ENCODE measurements around the gene ASAP3. TPM values are rescaled to one million over a fixed set of nuclear protein-coding genes. Genes with fewer than 3 reads are reported as not detected.

ASAP3 gene
- total and polyA plus RNA-seq, 2 experiments from 2014 or later: 28.0 to 98.2 TPM

- TF ChIP-seq ZNF462 (CRISPR knock-in tag; IDR thresholded peaks at IDR 0.05): no peak
- TF ChIP-seq POLR2AphosphoS5 (IDR thresholded peaks at IDR 0.05; ENCODE audit: low read depth): no peak
- no peak for TF ChIP-seq NANOG (IDR thresholded peaks at IDR 0.05; ENCODE audit: borderline replicate concordance)
- no peak for TF ChIP-seq CREB1 (CRISPR knock-in tag; IDR thresholded peaks at IDR 0.05; ENCODE audit: low read depth)
Measured at GRCh38 chr1:23477359-23478144, 6.4 kb downstream of the ASAP3 start (continued).

- DNase-seq (ENCODE audit: low spot score): no peak
- H3K9me2 ChIP-seq (ENCODE audit: insufficient read depth): no peaks in the 10 kb centered on the region
- H3K4me1 Mint-ChIP-seq: peaks cover 21% of the 10 kb centered on the region
- peaks cover 4% of the 10 kb centered on the region for H3K27me3 Mint-ChIP-seq (ENCODE audit: insufficient read depth, low read depth, poor library complexity)
- H3K36me3 ChIP-seq (ENCODE audit: insufficient read depth): no peaks in the 10 kb centered on the region
- ATAC-seq: no peak
- H3K9me3 Mint-ChIP-seq: no peaks in the 10 kb centered on the region
- H3K4me3 ChIP-seq: no peak overlapping the region
- H3K4me1 ChIP-seq (ENCODE audit: insufficient read depth): peaks cover 22% of the 10 kb centered on the region
- no peak overlapping the region for H3K27ac ChIP-seq (ENCODE audit: low read depth)
- H3K27ac Mint-ChIP-seq: no peak overlapping the region
- H4K20me1 ChIP-seq (replicated peaks; ENCODE audit: insufficient read depth): peaks cover 72% of the 10 kb centered on the region
- H3K4me2 ChIP-seq: no peak overlapping the region
- no peaks in the 10 kb centered on the region for H3F3A ChIP-seq (replicated peaks; ENCODE audit: low read depth)
- H2AFZ ChIP-seq: no peak overlapping the region
- no peak overlapping the region for H3K4me3 Mint-ChIP-seq
- H3K27me3 ChIP-seq (ENCODE audit: insufficient read depth): no peaks in the 10 kb centered on the region
- H3K36me3 Mint-ChIP-seq (ENCODE audit: low read depth): no peaks in the 10 kb centered on the region
- peaks cover 95% of the 10 kb centered on the region for H3K79me2 ChIP-seq (replicated peaks; ENCODE audit: insufficient read depth)
- no peak for TF ChIP-seq ZNF114 (CRISPR knock-in tag; IDR thresholded peaks at IDR 0.05)
- TF ChIP-seq CTCF (conservative IDR thresholded peaks at IDR 0.05; ENCODE audit: low read depth in 2 of 2): no peak
- no peak for TF ChIP-seq ZNF462 (CRISPR knock-in tag; IDR thresholded peaks at IDR 0.05)
Measured at GRCh38 chr1:23475641-23476040, 8.3 kb downstream of the ASAP3 start.
